HG02623 (cell line): ENCODE data around the gene PTPN7.
"Not testable (repeated sequence)": the region's sequence is repeated elsewhere in the genome, so short reads cannot be mapped to it uniquely, and the experiment has no call there.

Experiments used
- ATAC-seq: cut with Tn5 transposase; IDR thresholded peaks from one replicate; pipeline ENCODE4 v1.9.1; 2021; ENCODE audit warnings: moderate library complexity; ENCODE audit not compliant: unreplicated experiment

PTPN7 gene

DNA sequence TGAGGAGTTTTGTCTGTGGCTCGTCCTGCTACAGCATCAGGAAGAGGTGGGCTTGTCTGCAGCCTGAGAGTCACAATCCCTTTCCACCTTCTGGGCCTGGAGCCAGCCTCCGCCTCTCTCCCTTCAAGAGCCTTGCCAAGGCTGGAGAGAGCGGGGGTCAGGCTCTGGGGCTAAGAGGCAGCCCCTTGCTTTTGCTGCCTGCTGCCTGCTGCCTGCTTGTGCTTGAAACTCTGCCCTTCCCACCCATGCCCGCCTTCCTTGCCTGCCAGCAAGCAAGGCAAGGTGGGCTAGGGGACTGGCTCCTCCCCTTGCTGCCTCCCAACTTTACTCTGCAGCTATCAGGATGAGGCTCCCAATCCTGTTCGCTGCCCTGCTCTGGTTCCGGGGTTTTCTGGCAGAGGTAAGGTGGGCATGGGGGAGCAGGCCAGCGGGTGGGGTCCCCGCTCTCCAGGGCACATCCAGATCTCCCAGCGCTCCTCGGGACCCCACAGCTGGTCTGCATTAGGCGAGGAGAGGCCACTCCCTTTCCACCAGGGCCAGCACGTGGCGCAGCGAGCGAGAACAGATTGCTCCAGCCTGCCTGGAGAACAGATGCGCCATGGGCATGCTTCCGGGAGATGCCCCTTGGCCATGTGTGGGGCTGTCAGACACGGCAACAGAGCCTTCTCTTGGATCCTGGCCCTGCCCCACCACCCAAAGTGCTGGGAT lies 7.5 kb upstream of the PTPN7 start:
- ATAC-seq: no peak

DNA sequence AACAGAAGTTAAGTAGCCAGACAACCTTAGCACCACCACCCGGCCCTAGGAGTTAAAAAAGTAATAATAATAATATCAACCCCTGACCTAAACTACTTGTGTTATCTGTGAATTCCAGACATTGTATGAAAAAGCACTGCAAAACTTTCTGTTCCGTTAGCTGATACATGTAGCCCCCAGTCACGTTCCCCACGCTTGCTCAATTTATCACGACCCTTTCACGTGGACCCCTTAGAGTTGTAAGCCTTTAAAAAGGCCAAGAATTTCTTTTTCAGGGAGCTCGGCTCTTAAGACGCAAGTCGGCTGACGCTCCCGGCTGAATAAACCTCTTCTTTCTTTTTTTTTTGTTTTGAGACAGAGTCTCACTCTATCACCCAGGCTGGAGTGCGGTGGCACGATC lies 6.7 kb upstream of the PTPN7 start:
- ATAC-seq: not testable (repeated sequence)

DNA sequence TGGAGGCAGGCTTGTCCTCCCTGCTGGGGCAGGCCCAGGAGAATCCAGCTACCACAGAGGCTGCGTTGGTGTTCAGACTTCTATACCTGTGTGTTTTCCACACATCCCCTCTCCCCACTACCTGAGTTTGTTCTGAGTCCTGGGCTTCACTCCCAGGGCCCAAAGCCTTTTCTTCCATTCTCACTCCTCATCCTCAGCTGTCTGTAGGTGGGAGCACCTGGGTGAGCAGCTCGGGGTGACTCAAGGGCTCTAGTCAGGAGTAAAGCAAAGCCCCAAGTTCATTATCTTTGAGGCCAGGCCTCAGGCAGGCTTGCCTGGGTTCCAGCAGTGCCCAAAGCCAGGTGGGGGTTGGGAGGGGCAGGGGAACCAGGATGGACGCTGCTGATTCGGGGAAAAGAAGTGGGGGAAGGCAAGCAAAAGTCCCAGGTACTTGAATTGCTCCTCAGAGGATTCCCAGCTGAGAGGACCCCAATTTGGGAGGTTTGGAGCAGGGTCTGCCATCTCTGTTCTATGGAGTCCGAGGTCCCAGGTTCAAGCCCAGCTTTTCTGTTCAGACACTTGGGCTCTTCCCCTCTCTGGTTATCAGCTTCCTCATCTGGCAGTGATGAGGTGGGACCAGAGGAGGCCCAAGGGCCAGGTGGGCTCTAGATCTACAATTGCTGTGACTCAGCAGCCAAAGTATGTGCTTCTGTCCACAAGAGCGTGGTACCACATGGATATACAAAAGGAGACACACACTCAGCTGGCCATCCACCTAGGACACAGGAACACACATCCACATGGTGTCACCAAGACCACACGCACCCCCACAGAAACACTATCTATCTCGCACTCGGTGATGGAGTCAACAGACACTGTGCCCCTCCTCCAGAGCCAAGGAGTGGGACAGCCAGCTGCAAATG lies 5.8 kb upstream of the PTPN7 start:
- ATAC-seq: no peak

DNA sequence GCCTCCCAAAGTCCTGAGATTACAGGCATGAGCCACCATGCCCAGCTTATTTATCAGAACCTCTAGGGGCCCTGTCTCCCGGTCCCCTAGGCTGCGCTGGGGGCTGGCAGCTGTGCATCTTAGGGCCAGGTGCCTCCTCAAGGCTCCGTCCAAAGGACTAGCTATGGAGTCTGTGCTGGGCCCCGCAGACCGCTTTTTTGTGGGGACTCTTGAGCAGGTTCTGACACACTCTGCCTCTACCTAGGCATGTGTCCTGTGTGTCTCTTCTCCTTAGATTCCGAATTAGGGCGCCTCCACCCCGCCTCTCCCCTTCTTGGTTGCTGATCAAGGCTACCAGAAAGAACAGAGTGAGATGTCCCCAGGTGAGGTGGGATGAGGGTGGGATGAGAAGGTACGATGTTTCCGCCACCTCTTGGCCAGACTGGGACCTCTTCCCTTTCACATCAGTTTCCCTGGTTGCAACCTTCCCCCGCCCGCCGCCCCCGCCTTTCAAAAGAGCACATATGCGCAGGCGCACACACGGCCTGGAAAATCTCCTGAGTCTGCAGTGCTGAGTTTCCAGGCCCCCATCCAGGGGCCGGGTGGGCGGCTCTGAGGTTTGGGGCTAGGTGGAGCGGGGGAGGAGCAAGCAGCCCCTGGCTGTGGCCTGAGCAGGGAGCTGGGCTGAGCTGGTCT lies 5.0 kb upstream of the PTPN7 start:
- ATAC-seq: no peak

DNA sequence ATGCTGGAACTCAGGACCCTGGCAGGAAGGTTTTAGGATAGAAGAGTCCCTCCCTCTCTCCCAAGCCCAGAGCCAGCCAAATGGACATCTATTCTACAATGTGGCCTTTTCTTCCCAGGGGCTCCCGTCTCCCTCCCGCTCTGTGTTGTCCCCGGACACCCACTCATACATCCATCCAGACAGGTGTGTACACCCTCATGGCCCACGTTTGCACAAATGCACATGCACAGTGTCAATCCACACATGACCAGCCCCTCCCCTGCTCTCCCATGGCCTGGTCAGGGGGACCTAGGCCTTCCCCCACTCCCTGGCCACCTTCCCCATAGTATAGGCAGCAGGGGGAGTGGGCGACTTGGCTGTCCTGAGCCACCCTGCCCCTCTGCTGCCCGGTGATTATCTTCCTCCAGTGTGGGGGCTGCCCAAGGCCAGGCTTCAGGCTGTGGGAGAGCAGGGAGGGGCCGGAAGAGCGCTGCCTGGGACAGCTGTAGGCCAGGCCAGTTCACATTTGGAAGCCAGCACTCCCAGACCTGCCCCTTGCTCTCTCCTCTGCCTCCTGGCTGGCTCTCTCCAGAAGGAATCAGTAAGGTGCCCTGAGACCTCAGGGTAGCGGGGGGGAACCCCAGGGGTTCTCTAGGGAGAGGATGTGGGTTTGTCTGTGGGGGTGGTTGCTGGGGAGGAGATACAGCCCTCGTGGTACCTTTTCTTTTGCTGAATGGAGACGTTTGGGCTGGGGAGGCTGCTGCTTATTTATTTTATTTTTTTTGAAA lies 4.1 kb upstream of the PTPN7 start:
- peak; percentile 40 for ATAC-seq

DNA sequence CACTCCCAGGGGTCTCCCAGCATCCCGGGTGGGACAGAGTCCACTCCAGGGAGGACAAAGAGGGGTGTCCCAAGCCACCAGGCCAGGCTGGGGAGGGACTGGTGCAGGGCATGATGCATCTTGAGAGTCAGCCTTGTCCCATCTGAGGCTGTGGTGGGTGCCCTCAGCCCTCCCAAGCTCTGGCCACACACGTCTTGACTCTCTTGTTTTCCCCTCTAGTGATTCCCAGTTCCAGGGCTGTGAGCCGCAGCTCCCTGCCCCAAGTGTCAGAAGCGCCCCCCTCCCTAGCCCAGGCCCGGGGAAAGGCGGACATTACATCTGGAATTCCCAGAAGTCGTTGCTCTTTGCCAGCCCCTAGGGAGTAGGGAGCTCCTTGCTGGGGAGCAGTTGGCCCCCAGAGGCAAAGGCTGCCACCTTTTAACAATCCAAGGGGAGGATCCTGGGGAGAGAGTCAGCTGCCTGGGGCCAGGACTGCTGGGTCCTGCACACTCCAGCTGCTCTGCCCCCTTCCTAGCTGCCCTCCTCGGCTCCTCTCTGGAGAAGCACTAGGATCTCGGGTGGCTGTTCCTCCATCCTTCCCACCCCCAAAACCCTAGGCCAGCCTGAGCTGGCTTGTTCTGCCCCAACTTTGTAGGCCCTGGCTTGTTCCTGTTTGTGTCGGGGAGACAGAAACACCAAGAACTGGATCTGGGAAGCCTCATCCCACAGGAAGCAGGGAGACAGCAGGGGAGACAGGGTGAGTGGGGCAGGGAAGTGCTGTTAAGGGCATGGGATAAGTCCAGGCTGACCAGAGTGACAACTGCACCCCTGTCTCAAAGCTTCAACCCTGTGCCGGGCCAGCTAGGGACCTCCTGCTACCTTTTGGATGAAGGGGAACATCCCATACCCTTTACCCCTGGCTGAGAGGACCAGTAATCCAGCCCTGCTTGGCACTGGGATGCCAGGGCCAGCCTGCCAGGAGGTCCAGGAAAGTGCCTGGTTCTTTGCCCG lies 3.2 kb upstream of the PTPN7 start:
- ATAC-seq: no peak

DNA sequence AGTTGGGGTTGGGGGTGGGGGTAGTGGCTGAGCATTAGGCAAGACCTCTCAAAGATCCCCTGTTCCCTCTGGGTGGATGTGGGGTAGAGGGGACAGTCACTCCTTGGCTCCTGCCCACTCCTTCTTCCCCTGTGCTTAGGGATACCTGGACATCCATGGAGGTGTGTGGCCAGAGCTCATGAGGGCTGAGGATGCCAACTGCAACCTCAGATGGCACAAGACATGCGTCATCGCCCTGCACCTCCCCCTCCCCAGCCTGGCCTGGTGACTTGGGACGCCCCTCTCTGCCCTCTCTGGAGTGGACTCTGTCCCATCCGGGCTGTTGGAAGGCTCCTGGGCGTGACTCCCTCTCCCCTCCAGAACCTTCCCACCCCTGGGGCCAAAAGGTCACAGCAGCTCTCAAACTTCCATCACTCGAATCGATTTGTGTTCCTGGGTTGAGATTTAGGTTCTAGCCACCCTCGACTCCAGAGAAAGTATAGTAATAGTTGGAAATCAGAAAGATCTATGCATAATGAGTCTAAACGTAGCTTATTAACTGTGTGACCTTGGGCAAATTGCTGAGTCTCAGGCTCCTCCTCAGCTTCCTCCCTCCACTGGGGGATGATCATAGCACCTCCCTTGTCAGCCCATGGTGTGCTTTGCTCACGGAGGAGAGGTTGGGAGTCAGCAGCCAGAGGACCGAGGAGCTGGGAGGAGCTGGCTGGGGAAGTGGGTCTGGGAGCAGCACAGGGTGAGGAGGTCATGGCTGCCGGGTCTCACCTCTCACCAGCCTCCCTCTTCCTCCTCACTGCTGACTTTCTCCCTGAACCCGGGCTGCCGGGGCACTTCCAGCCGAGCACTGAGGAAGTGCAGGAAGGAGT lies 2.2 kb upstream of the PTPN7 start:
- no peak for ATAC-seq

DNA sequence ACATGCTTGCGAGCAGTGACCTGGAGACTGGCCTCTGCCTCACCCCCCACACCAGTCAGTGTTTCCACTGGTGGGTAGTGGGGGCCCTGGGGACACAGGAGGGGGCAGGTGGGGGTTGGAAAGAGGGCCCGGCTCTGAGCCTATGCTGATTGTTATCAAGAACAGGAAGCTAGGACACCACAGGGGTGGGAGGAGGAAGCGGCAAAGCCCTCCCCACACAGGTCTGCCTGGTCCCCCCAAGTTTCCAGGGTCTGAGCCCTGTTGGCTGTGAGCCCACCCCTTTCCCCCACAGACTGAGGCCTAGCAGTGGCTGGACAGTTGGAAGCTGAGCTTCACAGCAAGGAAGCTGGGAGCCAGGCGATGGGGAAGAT lies 1.6 kb upstream of the PTPN7 start:
- ATAC-seq: no peak

DNA sequence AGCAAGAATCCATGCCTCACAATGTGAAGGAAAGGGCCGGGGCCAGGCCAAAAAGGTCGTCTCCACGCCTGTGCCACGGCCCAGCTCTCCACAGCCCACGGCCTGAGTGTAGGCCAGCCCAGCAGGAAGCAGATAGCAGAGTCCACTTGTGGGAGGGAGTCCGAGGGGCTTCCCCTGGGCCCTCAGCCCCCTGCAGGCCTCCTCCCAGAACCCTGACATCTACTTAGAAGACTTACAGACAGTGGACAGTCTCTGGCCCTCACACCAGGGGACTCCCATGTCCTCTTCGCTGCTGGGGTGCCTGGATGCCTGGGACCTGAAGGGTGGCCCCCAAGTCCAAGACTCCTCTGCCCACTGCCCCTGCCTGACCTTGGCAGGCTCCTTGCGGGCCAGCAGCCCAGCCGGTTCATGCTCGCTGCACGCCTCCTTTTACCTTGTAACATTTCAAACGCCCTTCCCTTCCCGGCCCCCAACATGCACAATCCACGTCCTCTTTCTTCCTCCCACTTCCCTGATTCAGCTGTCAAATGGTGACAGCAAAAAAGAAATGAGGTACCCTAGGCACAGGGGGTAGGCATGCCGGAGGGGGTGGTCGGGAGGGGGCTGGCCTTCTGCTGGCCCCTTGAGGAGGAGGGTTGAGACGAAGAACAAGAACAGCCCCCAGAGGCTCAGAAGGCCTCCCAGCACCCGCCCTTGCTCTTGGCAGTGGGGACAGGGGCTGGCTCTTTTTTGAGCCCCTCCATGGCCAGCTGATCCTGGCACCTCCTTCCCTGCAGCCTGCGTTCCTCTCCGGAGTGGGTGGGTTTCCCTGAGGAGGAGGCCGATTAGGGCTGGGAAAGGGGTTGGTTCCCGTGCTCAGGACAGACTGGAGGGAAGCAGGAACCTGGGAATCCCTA lies 997 bp upstream of the PTPN7 start:
- no peak for ATAC-seq

DNA sequence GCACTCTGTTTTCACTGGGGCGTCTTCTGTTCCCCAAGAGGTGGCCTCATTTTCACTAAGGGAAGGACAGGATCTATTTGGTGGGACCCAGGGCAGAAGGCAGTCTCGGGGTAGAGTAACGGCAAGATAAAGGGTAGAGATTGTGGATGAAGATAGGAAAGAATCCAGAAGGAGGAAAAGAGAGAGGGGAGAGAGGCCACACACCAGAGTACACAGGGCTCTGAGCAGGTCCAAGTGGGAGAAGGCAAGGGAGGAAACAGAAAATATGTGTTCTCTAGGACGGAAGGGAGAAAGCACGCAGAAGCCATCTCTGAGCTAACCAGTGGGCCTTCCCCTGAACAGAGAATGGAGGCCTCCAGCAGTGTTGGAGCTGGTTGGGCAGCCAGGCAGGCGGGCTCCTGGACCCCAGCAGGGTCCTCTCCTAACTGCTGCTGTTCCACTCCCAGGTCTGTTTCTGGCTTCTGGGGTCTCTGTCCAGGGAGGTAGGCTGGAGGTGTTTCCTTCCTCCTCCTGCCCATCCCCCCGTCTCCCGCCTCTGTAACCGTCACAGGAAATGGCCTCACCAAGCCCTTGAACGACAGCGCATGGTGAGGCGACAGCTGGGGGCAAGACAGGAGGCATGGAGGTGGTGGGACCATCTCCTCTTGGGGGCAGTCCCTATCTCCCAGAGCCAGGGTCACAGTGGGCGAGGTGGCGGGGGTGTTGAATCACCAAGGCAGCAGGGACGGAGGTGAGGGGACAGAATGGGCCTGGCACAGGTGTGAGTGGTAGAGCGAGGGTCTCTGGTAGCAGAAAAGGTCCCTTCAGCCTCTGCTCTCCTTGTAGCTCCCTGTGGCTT lies 649 bp downstream of the PTPN7 start:
- no peak for ATAC-seq

DNA sequence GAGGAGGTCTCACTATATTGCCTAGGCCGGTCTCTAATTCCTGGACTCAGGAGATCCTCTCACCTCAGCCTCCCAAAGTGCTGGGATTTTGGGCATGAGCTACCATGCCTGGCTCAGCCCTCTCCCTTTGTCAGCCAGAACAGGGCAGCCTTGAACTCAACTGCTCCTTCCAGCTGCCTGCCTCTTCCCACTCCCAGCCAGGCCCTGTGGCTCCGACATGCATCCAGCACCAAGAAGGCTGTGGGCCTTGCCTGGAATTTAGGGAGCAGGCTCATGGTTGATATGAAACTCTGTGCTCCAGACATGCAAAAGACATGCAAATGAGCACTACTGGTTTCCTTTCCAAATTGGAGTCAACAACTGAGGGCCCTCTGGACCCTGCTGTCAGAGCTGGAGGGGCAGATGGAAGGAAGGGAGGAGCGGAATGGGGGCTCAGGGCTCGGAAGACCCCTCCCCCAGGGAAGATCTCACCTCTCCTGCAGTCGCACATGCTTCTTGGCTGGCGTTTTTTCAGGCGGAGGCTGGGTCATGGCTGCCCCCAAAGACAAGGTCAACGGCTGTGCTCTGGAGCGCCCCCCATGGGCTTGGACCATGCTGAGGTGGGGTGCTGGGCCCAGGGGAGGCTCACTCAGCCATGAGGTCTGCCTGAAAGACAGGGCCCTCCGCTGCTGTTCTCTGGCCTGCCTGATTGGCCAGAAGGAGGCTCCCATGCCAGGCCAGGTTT lies 1.4 kb downstream of the PTPN7 start:
- no peak for ATAC-seq

DNA sequence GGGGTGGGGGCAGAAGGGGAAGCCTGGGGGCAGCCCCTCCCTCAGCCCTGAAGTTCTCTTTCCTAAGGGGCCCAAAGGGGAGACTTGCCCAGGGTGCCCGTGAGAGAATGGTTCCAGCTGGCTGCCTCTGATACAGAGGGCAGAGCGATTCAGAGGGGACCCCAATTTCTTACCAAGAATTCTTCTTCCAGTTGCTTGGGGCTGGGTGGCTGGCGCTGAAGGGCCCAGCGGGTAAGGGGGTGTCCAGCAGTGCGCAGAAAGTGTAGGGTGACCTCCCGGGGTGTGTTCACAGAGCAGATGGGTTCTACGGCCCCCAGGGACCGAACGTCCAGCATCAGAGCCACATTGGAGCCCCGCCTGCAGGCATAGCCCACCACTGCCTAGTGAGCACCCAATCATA lies 2.5 kb downstream of the PTPN7 start:
- no peak for ATAC-seq

DNA sequence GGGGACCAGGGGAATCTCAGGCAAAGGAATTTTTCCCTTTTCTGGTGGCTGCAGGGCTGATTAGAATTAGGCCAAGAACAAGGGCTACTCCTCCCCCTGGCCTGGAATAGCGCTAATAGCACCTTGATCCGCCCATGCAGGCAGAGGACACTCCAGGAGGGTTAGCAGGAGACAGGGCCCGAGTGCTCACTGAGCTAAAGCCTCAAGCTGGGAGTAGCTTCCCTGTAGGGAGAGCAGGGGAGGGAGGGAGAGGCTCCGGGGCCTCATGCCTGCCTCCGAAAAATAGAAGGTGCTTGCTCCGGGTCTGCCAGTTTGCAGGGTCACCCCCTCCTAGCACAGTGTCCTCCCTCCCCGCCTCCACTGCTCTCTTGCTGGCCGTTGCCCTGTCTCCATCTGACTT lies 3.8 kb downstream of the PTPN7 start:
- no peak for ATAC-seq

DNA sequence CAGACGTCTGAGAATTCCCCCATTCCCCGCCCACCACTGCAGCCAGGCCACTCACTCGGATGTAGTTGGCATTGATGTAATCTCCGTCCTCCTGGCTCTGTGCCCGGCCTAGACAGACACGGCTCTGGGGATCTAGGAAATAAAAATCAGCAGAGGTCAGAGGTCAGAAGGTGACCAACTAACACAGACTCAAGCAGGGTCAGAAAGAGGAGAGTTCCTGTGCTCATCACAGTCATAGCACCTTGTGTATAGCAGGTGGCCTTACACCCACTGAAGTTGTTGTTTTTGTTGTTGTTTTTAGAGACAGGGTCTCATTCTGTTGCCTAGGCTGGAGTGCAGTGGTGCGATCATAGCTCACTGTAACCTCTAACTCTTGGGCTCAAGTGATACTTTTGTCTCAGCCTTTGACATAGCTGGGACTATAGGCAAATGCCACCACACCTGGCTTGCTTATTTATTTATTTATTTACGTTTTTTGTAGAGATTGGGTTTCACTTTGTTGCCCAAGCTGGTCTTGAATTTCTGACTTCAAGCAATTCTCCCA lies 4.9 kb downstream of the PTPN7 start:
- ATAC-seq: no peak

DNA sequence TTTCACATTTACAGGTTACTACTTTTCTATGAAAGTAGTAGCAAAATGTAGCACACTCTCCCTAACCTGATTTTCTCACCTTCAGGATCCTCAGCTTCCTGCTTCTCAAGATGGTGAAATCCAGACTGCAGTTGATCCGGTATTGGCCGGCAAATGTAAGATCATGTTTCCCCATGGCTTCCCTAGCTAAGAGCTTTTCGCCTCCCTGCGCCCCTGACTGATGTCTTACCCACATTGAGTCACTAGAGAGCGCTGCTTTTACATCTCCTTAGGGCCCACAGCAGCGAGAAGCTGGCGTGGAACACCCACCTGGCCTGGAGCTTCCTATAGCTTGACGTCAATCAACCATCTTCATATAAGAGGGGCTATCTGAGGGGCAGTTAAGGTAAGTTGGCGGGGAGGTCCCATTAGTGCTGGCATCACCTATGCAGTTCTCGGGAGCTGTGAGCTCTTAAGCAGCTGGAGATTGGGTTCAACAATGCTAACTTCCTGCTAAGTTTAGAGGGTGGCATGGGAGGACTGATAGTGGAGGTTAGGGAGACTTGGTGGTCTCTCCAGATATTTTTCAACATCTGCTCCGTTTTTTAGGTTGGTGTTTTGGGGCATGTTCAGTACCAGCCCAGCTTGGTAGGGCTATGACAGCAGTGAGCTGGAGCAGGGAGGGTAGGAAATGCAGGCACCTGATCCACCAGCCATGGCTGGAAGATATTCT lies 5.5 kb downstream of the PTPN7 start:
- ATAC-seq: no peak
